ENCODE results near the gene KRT36.

- no peak for TF ChIP-seq CTCF (IDR thresholded peaks at IDR 0.05)
- no peak for TF ChIP-seq ZFX (IDR thresholded peaks at IDR 0.05; ENCODE audit: borderline replicate concordance)
Measured at GRCh38 chr17:41462705-41463104, 27.0 kb downstream of the KRT36 start.
